ENCODE data around the gene SMARCAL1. TPM values are rescaled to one million over a fixed set of nuclear protein-coding genes. Genes with fewer than 3 reads are reported as not detected.

SMARCAL1 gene
- total RNA-seq, 2 donors from 2014 or later = 29.1 to 35.1 TPM

DNA sequence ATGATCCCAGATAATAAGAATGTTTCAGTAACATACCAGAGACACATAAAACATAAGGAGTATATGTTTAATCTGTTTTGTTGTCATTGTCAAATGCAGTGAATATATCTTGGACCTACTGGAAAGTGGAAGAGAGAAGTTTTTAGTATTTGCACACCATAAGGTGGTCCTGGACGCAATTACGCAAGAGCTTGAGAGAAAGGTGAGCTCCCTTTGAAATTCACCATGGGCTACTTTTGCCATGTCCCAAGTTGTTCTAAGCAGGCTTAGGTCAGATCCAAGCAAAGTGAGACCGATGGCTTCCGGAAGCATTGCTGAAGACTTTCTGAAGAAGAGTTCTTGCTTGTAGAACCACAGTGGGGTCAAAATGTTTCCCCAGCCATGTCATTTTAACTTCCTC, 55.6 kb downstream of the SMARCAL1 start:
- Mint-ChIP-seq H3K4me3 (no peak overlapping the region), H3K27ac (no peak overlapping the region), H3K36me3 (ENCODE audit: low read depth) (peaks cover 57% of the 10 kb centered on the region), H3K27me3 (ENCODE audit: insufficient read depth) (no peaks in the 10 kb centered on the region), H3K4me1 (no peaks in the 10 kb centered on the region), H3K9me3 (no peaks in the 10 kb centered on the region)
- H3K27ac ChIP-seq (ENCODE audit: low read depth, low read length) = no peak overlapping the region
- H3K4me1 ChIP-seq (ENCODE audit: control insufficient read depth, insufficient read depth, low read length) = no peaks in the 10 kb centered on the region
- H3K9ac ChIP-seq (ENCODE audit: extremely low read depth, low read length, poor library complexity, severe bottlenecking) = no peak overlapping the region
- no peaks in the 10 kb centered on the region for H3K27me3 ChIP-seq (ENCODE audit: control insufficient read depth, insufficient read depth, low read length, poor library complexity, severe bottlenecking)
- H3K9me3 ChIP-seq (ENCODE audit: control insufficient read depth, low read length) = no peaks in the 10 kb centered on the region
- TF ChIP-seq, protein P1, sequence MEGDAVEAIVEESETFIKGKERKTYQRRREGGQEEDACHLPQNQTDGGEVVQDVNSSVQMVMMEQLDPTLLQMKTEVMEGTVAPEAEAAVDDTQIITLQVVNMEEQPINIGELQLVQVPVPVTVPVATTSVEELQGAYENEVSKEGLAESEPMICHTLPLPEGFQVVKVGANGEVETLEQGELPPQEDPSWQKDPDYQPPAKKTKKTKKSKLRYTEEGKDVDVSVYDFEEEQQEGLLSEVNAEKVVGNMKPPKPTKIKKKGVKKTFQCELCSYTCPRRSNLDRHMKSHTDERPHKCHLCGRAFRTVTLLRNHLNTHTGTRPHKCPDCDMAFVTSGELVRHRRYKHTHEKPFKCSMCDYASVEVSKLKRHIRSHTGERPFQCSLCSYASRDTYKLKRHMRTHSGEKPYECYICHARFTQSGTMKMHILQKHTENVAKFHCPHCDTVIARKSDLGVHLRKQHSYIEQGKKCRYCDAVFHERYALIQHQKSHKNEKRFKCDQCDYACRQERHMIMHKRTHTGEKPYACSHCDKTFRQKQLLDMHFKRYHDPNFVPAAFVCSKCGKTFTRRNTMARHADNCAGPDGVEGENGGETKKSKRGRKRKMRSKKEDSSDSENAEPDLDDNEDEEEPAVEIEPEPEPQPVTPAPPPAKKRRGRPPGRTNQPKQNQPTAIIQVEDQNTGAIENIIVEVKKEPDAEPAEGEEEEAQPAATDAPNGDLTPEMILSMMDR (conservative IDR thresholded peaks at IDR 0.05) = no peak
- H3K4me3 ChIP-seq (ENCODE audit: low read length) = no peak overlapping the region
- 95 to 100% methylated on average over 3 to 4 of the region's 4 CpGs for WGBS, 2 experiments (ENCODE audit: insufficient coverage in 1 of 2, insufficient read length in 1 of 2)
- H3K36me3 ChIP-seq (ENCODE audit: control insufficient read depth, insufficient read depth, low read length) = peaks cover 53% of the 10 kb centered on the region
- DNase-seq = no peak

DNA sequence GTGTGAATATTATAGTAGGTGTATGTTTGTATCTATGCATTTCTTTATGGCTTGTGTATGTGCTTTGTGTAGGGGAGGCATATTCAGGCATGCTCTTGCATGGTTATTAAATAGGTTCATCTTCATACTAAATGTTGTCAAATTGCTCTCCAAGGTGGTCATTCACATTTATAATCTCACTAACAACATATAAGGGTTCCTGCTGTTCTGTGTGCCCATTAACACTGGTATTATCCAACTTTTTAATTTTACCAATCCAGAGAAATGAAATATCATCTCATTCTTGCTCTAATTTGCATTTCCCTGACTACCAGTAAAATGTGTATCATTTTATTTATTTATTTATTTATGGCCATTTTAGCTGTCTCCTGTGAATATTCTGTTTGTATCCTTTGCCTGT, 57.4 kb downstream of the SMARCAL1 start:
- Histone ChIP-seq H3K4me1 (ENCODE audit: control insufficient read depth, insufficient read depth, low read length) (no peaks in the 10 kb centered on the region), H3K9me3 (ENCODE audit: control insufficient read depth, low read length) (no peaks in the 10 kb centered on the region), H3K4me3 (ENCODE audit: low read length) (no peak overlapping the region), H3K27ac (ENCODE audit: low read depth, low read length) (no peak overlapping the region), H3K9ac (ENCODE audit: extremely low read depth, low read length, poor library complexity, severe bottlenecking) (no peak overlapping the region), H3K36me3 (ENCODE audit: control insufficient read depth, insufficient read depth, low read length) (peaks cover 58% of the 10 kb centered on the region), H3K27me3 (ENCODE audit: control insufficient read depth, insufficient read depth, low read length, poor library complexity, severe bottlenecking) (no peaks in the 10 kb centered on the region)
- TF ChIP-seq, protein P1 (conservative IDR thresholded peaks at IDR 0.05) = no peak
- Mint-ChIP-seq H3K4me1 (no peaks in the 10 kb centered on the region), H3K9me3 (no peaks in the 10 kb centered on the region), H3K27ac (no peak overlapping the region), H3K36me3 (ENCODE audit: low read depth) (peaks cover 47% of the 10 kb centered on the region), H3K4me3 (no peak overlapping the region), H3K27me3 (ENCODE audit: insufficient read depth) (no peaks in the 10 kb centered on the region)
- DNase-seq = no peak

DNA sequence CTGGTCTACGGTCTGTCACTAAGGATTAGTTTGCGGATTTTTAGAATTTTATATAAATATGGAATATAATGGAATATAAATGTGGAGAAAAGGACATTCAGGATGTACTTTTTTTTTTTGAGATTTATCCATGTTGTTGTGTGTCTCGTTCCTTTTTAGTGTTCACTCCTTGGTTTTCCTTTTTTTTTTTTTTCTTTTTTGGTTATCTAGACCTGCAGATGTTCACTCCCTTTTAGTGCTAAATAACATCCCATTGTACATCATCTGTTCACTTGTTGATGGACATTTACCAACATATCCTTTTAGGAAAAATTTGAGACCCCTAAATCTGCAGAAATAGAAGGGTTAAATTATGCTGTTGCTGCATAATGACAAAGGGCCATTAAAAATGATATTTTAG, 60.9 kb downstream of the SMARCAL1 start:
- Histone ChIP-seq H3K36me3 (ENCODE audit: control insufficient read depth, insufficient read depth, low read length) (peaks cover 49% of the 10 kb centered on the region), H3K9me3 (ENCODE audit: control insufficient read depth, low read length) (no peaks in the 10 kb centered on the region), H3K4me1 (ENCODE audit: control insufficient read depth, insufficient read depth, low read length) (peaks cover 5% of the 10 kb centered on the region), H3K27me3 (ENCODE audit: control insufficient read depth, insufficient read depth, low read length, poor library complexity, severe bottlenecking) (no peaks in the 10 kb centered on the region), H3K9ac (ENCODE audit: extremely low read depth, low read length, poor library complexity, severe bottlenecking) (no peak overlapping the region), H3K27ac (ENCODE audit: low read depth, low read length) (no peak overlapping the region), H3K4me3 (ENCODE audit: low read length) (no peak overlapping the region)
- Mint-ChIP-seq H3K9me3 (no peaks in the 10 kb centered on the region), H3K27me3 (ENCODE audit: insufficient read depth) (no peaks in the 10 kb centered on the region), H3K4me1 (no peaks in the 10 kb centered on the region), H3K4me3 (no peak overlapping the region), H3K36me3 (ENCODE audit: low read depth) (peaks cover 38% of the 10 kb centered on the region), H3K27ac (no peak overlapping the region)
- TF ChIP-seq, protein P1 (conservative IDR thresholded peaks at IDR 0.05) = no peak
- 97% methylated on average over 3 of the region's 3 CpGs; no CpG with 5 or more reads in 1 of the 2 experiments for WGBS, 2 experiments (ENCODE audit: insufficient coverage in 1 of 2, insufficient read length in 1 of 2)
- no peak for DNase-seq

Data from endodermal cell (in vitro differentiated cells).